GM23338 (cell line): Measurements from ENCODE around the gene MFNG. TPM values are rescaled to one million over a fixed set of nuclear protein-coding genes. Genes with fewer than 3 reads are reported as not detected.

ENCODE experiments used
- ATAC-seq: fragments of 200-7000 bp; cut with Tn5 transposase; 3 replicates; pipeline ENCODE4 v1.9.1; 2020
- DNase-seq: peaks from one replicate; pipeline ENCODE4 v3.0.0-alpha.2; 2015; ENCODE audit warnings: low spot score
- H2AFZ ChIP-seq: fragments of 200-600 bp; sonication (generic); 2 replicates; pipeline ENCODE4 v1.8.0; 2016; ENCODE audit warnings: antibody characterized with exemption, mild to moderate bottlenecking, moderate library complexity
- H3F3A ChIP-seq: fragments of 200-600 bp; sonication (generic); replicated peaks from 2 replicates; pipeline ENCODE4 v1.8.0; 2017; ENCODE audit warnings: antibody characterized with exemption, mixed run types, low read depth
- H3K27ac ChIP-seq: fragments of 200-600 bp; sonication (generic); 2 replicates; pipeline ENCODE4 v1.6.1; 2016; ENCODE audit warnings: low read depth
- H3K27me3 ChIP-seq: fragments of 200-600 bp; sonication (generic); 2 replicates; pipeline ENCODE4 v1.8.0; 2016; ENCODE audit warnings: mild to moderate bottlenecking, mixed run types, moderate library complexity; ENCODE audit not compliant: insufficient read depth
- H3K36me3 ChIP-seq: fragments of 200-600 bp; sonication (generic); 2 replicates; pipeline ENCODE4 v1.8.0; 2016; ENCODE audit warnings: mild to moderate bottlenecking; ENCODE audit not compliant: insufficient read depth
- H3K4me1 ChIP-seq: fragments of 200-600 bp; sonication (generic); 2 replicates; pipeline ENCODE4 v1.8.0; 2016; ENCODE audit warnings: mild to moderate bottlenecking, moderate library complexity; ENCODE audit not compliant: insufficient read depth
- H3K4me2 ChIP-seq: fragments of 200-600 bp; sonication (generic); 2 replicates; pipeline ENCODE4 v1.7.1; 2017; ENCODE audit warnings: mixed run types
- H3K4me3 ChIP-seq: fragments of 200-600 bp; sonication (generic); 2 replicates; pipeline ENCODE4 v1.6.1; 2016; ENCODE audit warnings: mixed run types
- H3K79me2 ChIP-seq: fragments of 200-600 bp; sonication (generic); replicated peaks from 2 replicates; pipeline ENCODE4 v1.8.0; 2017; ENCODE audit warnings: mild to moderate bottlenecking; ENCODE audit not compliant: insufficient read depth
- H3K9me2 ChIP-seq: fragments of 200-600 bp; sonication (generic); 2 replicates; pipeline ENCODE4 v1.8.0; 2017; ENCODE audit not compliant: insufficient read depth
- H4K20me1 ChIP-seq: fragments of 200-600 bp; sonication (generic); replicated peaks from 2 replicates; pipeline ENCODE4 v1.8.0; 2017; ENCODE audit warnings: mild to moderate bottlenecking; ENCODE audit not compliant: insufficient read depth
- H3K27ac Mint-ChIP-seq: 2 replicates; pipeline ENCODE4 v1.8.0; 2020; ENCODE audit warnings: inconsistent platforms, mild to moderate bottlenecking, moderate library complexity, mixed read lengths
- H3K27me3 Mint-ChIP-seq: 3 replicates; pipeline ENCODE4 v1.8.0; 2022; ENCODE audit warnings: low read depth, mild to moderate bottlenecking, moderate library complexity, mixed read lengths, inconsistent platforms; ENCODE audit not compliant: insufficient read depth, poor library complexity
- H3K36me3 Mint-ChIP-seq: 3 replicates; pipeline ENCODE4 v1.8.0; 2021; ENCODE audit warnings: low read depth, mild to moderate bottlenecking, inconsistent platforms, moderate library complexity, mixed read lengths
- H3K4me1 Mint-ChIP-seq: 3 replicates; pipeline ENCODE4 v1.8.0; 2020; ENCODE audit warnings: mild to moderate bottlenecking, inconsistent platforms, mixed read lengths
- H3K4me3 Mint-ChIP-seq: 3 replicates; pipeline ENCODE4 v1.8.0; 2021; ENCODE audit warnings: moderate library complexity, mild to moderate bottlenecking, inconsistent platforms, mixed read lengths
- H3K9me3 Mint-ChIP-seq: 3 replicates; pipeline ENCODE4 v1.8.0; 2020; ENCODE audit warnings: moderate library complexity, mild to moderate bottlenecking, inconsistent platforms, mixed read lengths
- CREB1 ChIP-seq: fragments of 250-450 bp; sonication (Bioruptor Pico); IDR thresholded peaks from 2 replicates; pipeline ENCODE4 v1.5.0; 2020; ENCODE audit warnings: low read depth, mild to moderate bottlenecking, moderate library complexity
- CTCF ChIP-seq, 2 experiments: fragments of 200-600 bp in 1 of 2; sonication (generic) in 1 of 2; conservative IDR thresholded peaks; 2 replicates each; pipeline versions ENCODE4 v1.5.1 to v1.6.1; 2016 to 2017; ENCODE audit warnings: antibody characterized with exemption in 2 of 2, low read depth in 2 of 2, mild to moderate bottlenecking in 2 of 2, moderate library complexity in 1 of 2
- EZH2 ChIP-seq: fragments of 200-600 bp; sonication (generic); IDR thresholded peaks from one replicate; pipeline ENCODE4 v1.8.0; 2017; ENCODE audit warnings: antibody characterized with exemption, mild to moderate bottlenecking, low read depth; ENCODE audit not compliant: unreplicated experiment
- JUNB ChIP-seq: IDR thresholded peaks from one replicate; pipeline ENCODE4 v1.6.1; 2016; ENCODE audit warnings: antibody characterized with exemption; ENCODE audit not compliant: unreplicated experiment
- POLR2AphosphoS5 ChIP-seq: IDR thresholded peaks from 2 replicates; pipeline ENCODE4 v1.6.1; 2016; ENCODE audit warnings: antibody characterized with exemption, low read depth
- polyA plus RNA-seq: library from polyadenylated mRNA; unstranded; fragments of >200 nt; fragmentation: Nextera tagmentation; extraction: Ambion mirVana; gene quantifications from 2 replicates; pipeline ENCODE4 v1.2.1, GENCODE V29; 2016
- total RNA-seq: library from RNA; depleted of rRNA; stranded (reverse); fragments of >200 nt; shearing (Covaris generic); gene quantifications from 2 replicates; pipeline ENCODE4 v1.2.3, GENCODE V29; 2014

The MFNG gene
- total and polyA plus RNA-seq, 2 experiments from 2014 or later: 1.4 to 1.9 TPM

- H3K4me1 Mint-ChIP-seq: peaks cover 14% of the 10 kb centered on the region
- peak; percentile 66 for DNase-seq
- peak overlapping the region; percentile 78 for H3K4me3 Mint-ChIP-seq
- no peak overlapping the region for H3K27ac ChIP-seq
- peaks cover 32% of the 10 kb centered on the region for H3K27me3 ChIP-seq
- H3K4me2 ChIP-seq: peak overlapping the region; percentile 84
- peaks cover 6% of the 10 kb centered on the region; the same call in 2 of the 3 replicates for H3K9me3 Mint-ChIP-seq
- H3K4me3 ChIP-seq: peak overlapping the region; percentile 69
- peaks cover 21% of the 10 kb centered on the region for H3K27me3 Mint-ChIP-seq
- peaks cover 8% of the 10 kb centered on the region; the same call in 2 of the 3 replicates for H3K36me3 Mint-ChIP-seq
- H3K27ac Mint-ChIP-seq: no peak overlapping the region
- H3F3A ChIP-seq: peaks cover 4% of the 10 kb centered on the region; the same call in 1 of the 2 replicates
- peak overlapping the region; percentile 93 for H2AFZ ChIP-seq
- H3K79me2 ChIP-seq: no peaks in the 10 kb centered on the region
- no peaks in the 10 kb centered on the region for H3K36me3 ChIP-seq
- no peaks in the 10 kb centered on the region for H3K9me2 ChIP-seq
- no peaks in the 10 kb centered on the region for H4K20me1 ChIP-seq
- TF ChIP-seq JUNB (no peak), EZH2 (peak; percentile 33)
- peak; percentile 66 for ATAC-seq
- H3K4me1 ChIP-seq: peaks cover 9% of the 10 kb centered on the region; the same call in 1 of the 2 replicates
These were observed 32.5 kb upstream of the MFNG start for GRCh38 chr22:37518509-37519267.

- no peaks in the 10 kb centered on the region for H3K9me2 ChIP-seq
- H3K27ac Mint-ChIP-seq: no peak overlapping the region
- H3K4me3 Mint-ChIP-seq: peak overlapping the region; percentile 78
- H3K36me3 ChIP-seq: no peaks in the 10 kb centered on the region
- H3K27me3 ChIP-seq: peaks cover 32% of the 10 kb centered on the region
- no peak for DNase-seq
- H3K27ac ChIP-seq: no peak overlapping the region
- H3K4me2 ChIP-seq: peak overlapping the region; percentile 84
- no peak for TF ChIP-seq POLR2AphosphoS5
- TF ChIP-seq JUNB: no peak
- no peak for TF ChIP-seq CREB1
- no peak for TF ChIP-seq CTCF (conservative IDR thresholded peaks at IDR 0.05; ENCODE audit: low read depth in 2 of 2)
- H3K9me3 Mint-ChIP-seq: peaks cover 6% of the 10 kb centered on the region; the same call in 2 of the 3 replicates
- peaks cover 14% of the 10 kb centered on the region for H3K4me1 Mint-ChIP-seq
- H4K20me1 ChIP-seq: no peaks in the 10 kb centered on the region
- peak overlapping the region; percentile 93; the same call in 1 of the 2 replicates for H2AFZ ChIP-seq
- peaks cover 4% of the 10 kb centered on the region; the same call in 1 of the 2 replicates for H3F3A ChIP-seq
- peak overlapping the region; percentile 69 for H3K4me3 ChIP-seq
- peaks cover 9% of the 10 kb centered on the region; the same call in 1 of the 2 replicates for H3K4me1 ChIP-seq
- peaks cover 8% of the 10 kb centered on the region; the same call in 2 of the 3 replicates for H3K36me3 Mint-ChIP-seq
- H3K27me3 Mint-ChIP-seq: peaks cover 21% of the 10 kb centered on the region
- no peaks in the 10 kb centered on the region for H3K79me2 ChIP-seq
- no peak for ATAC-seq
These were observed 31.8 kb upstream of the MFNG start for GRCh38 chr22:37517826-37518450.

GRCh38 chr22:37516456-37516855 lies 30.3 kb upstream of the MFNG start:
- no peaks in the 10 kb centered on the region for H3K79me2 ChIP-seq
- H3K36me3 Mint-ChIP-seq: peaks cover 8% of the 10 kb centered on the region; the same call in 2 of the 3 replicates

More at GRCh38 chr22:37516456-37516855, 30.3 kb upstream of the MFNG start:
- no peak for ATAC-seq
- H3K9me2 ChIP-seq: no peaks in the 10 kb centered on the region
- H3K27ac ChIP-seq: no peak overlapping the region
- H3K9me3 Mint-ChIP-seq: peaks cover 6% of the 10 kb centered on the region; the same call in 2 of the 3 replicates
- no peaks in the 10 kb centered on the region for H3K36me3 ChIP-seq
- H3K4me1 ChIP-seq: peaks cover 9% of the 10 kb centered on the region; the same call in 1 of the 2 replicates
- no peaks in the 10 kb centered on the region for H4K20me1 ChIP-seq
- no peak overlapping the region for H3K4me3 Mint-ChIP-seq
- H3K27ac Mint-ChIP-seq: no peak overlapping the region
- H3K4me3 ChIP-seq: no peak overlapping the region
- H3K4me2 ChIP-seq: no peak overlapping the region
- H3K27me3 ChIP-seq: peaks cover 32% of the 10 kb centered on the region
- TF ChIP-seq EZH2: no peak
- no peak overlapping the region for H2AFZ ChIP-seq
- peaks cover 4% of the 10 kb centered on the region; the same call in 1 of the 2 replicates for H3F3A ChIP-seq
- H3K27me3 Mint-ChIP-seq: peaks cover 21% of the 10 kb centered on the region
- H3K4me1 Mint-ChIP-seq: peaks cover 19% of the 10 kb centered on the region
- no peak for DNase-seq
